ENCODE measurements around the gene KLF13. TPM values are rescaled to one million over a fixed set of nuclear protein-coding genes. Genes with fewer than 3 reads are reported as not detected.

KLF13 gene
- total RNA-seq, 3 donors from 2014 or later (not counting 1 experiment from before 2014, with no cell fraction given): 277 to 328 (median 300) TPM

- no peak overlapping the region for H3K27ac ChIP-seq (ENCODE audit: low read length)
- DNase-seq (peak in 1 of 2 donors; percentile 41), ATAC-seq (no peak)
- Mint-ChIP-seq H3K36me3 (no peaks in the 10 kb centered on the region), H3K4me3 (no peak overlapping the region), H3K27me3 (ENCODE audit: low read depth in 2 of 2) (peaks cover 0 to 5% of the 10 kb centered on the region in 2 donors), H3K27ac (peak overlapping the region in 1 of 2 donors; percentile 37), H3K9me3 (no peaks in the 10 kb centered on the region), H3K4me1 (peaks cover 0 to 27% of the 10 kb centered on the region in 2 donors)
- H3K9me3 ChIP-seq (ENCODE audit: control insufficient read depth, insufficient read depth, low read length): no peaks in the 10 kb centered on the region
- peaks cover 10% of the 10 kb centered on the region for H3K4me1 ChIP-seq (ENCODE audit: control insufficient read depth, insufficient read depth, low read length)
- no peak overlapping the region for H3K4me3 ChIP-seq (ENCODE audit: low read length)
- 92% methylated on average over 12 of the region's 12 CpGs for WGBS (ENCODE audit: insufficient coverage)
- no peaks in the 10 kb centered on the region for H3K27me3 ChIP-seq (ENCODE audit: control insufficient read depth, insufficient read depth, low read length)
- TF ChIP-seq CTCF (IDR thresholded peaks at IDR 0.05): no peak
- intact Hi-C loops (cut with micrococcal nuclease): no loop called here
- H3K36me3 ChIP-seq (ENCODE audit: control insufficient read depth, insufficient read depth, low read length): no peaks in the 10 kb centered on the region
These were observed 21.8 kb upstream of the KLF13 start for GRCh38 chr15:31304751-31305365.

GRCh38 chr15:31305375-31305774, 21.3 kb upstream of the KLF13 start:
- ATAC-seq (no peak), DNase-seq (no peak)
- 86% methylated on average over 2 of the region's 2 CpGs for WGBS (ENCODE audit: insufficient coverage)
- peaks cover 0 to 27% of the 10 kb centered on the region in 2 donors for H3K4me1 Mint-ChIP-seq
- H3K27me3 ChIP-seq (ENCODE audit: control insufficient read depth, insufficient read depth, low read length): no peaks in the 10 kb centered on the region
- H3K27ac Mint-ChIP-seq: peak overlapping the region in 1 of 2 donors; percentile 37
- no peak overlapping the region for H3K27ac ChIP-seq (ENCODE audit: low read length)
- no peaks in the 10 kb centered on the region for H3K36me3 ChIP-seq (ENCODE audit: control insufficient read depth, insufficient read depth, low read length)
- H3K9me3 ChIP-seq (ENCODE audit: control insufficient read depth, insufficient read depth, low read length): no peaks in the 10 kb centered on the region
- intact Hi-C loops (cut with micrococcal nuclease): no loop called here
- no peaks in the 10 kb centered on the region for H3K9me3 Mint-ChIP-seq
- H3K4me1 ChIP-seq (ENCODE audit: control insufficient read depth, insufficient read depth, low read length): peaks cover 10% of the 10 kb centered on the region
- H3K27me3 Mint-ChIP-seq (ENCODE audit: low read depth in 2 of 2): peaks cover 0 to 5% of the 10 kb centered on the region in 2 donors
- no peak for TF ChIP-seq CTCF (IDR thresholded peaks at IDR 0.05)
- H3K36me3 Mint-ChIP-seq: no peaks in the 10 kb centered on the region
- no peak overlapping the region for H3K4me3 ChIP-seq (ENCODE audit: low read length)
- H3K4me3 Mint-ChIP-seq: no peak overlapping the region

GRCh38 chr15:31305796-31306425, 20.7 kb upstream of the KLF13 start:
- intact Hi-C loops (cut with micrococcal nuclease): no loop called here
- Histone ChIP-seq H3K4me3 (ENCODE audit: low read length) (no peak overlapping the region), H3K27ac (ENCODE audit: low read length) (no peak overlapping the region), H3K4me1 (ENCODE audit: control insufficient read depth, insufficient read depth, low read length) (peaks cover 10% of the 10 kb centered on the region), H3K36me3 (ENCODE audit: control insufficient read depth, insufficient read depth, low read length) (no peaks in the 10 kb centered on the region), H3K9me3 (ENCODE audit: control insufficient read depth, insufficient read depth, low read length) (no peaks in the 10 kb centered on the region), H3K27me3 (ENCODE audit: control insufficient read depth, insufficient read depth, low read length) (no peaks in the 10 kb centered on the region)
- H3K36me3 Mint-ChIP-seq: no peaks in the 10 kb centered on the region
- TF ChIP-seq CTCF (IDR thresholded peaks at IDR 0.05): no peak
- H3K27ac Mint-ChIP-seq: peak overlapping the region in 1 of 2 donors; percentile 37
- H3K4me3 Mint-ChIP-seq: no peak overlapping the region
- ATAC-seq (no peak), DNase-seq (no peak)
- H3K27me3 Mint-ChIP-seq (ENCODE audit: low read depth in 2 of 2): peaks cover 0 to 5% of the 10 kb centered on the region in 2 donors
- 91% methylated on average over 12 of the region's 12 CpGs for WGBS (ENCODE audit: insufficient coverage)
- peaks cover 0 to 27% of the 10 kb centered on the region in 2 donors for H3K4me1 Mint-ChIP-seq
- no peaks in the 10 kb centered on the region for H3K9me3 Mint-ChIP-seq

Data from natural killer cell (primary cell).